ENCODE results near the gene DHRS1. TPM values are rescaled to one million over a fixed set of nuclear protein-coding genes. Genes with fewer than 3 reads are reported as not detected.
A peak's percentile ranks its signal among the peaks of the same experiment; 100 is the strongest.

DHRS1 gene
- total and polyA plus RNA-seq, 9 of the 15 experiments (the other 6 are each of a cell fraction or from before 2014, with no cell fraction given) = 7.3 to 33.6 (median 13.3) TPM

GRCh38 chr14:24317141-24317928 is 17.8 kb upstream of the DHRS1 start (continued):
- TF ChIP-seq AFF4 (CRISPR knock-in tag; IDR thresholded peaks at IDR 0.05) (no peak), DPF2 (IDR thresholded peaks at IDR 0.05) (peak; percentile 50; the same call in 1 of the 2 replicates), ARID1B (IDR thresholded peaks at IDR 0.05) (peak; percentile 58), HNRNPK (IDR thresholded peaks at IDR 0.05; ENCODE audit: low read depth, low read length, poor library complexity, severe bottlenecking) (no peak), XRCC3 (IDR thresholded peaks at IDR 0.05) (no peak), TBL1XR1 (IDR thresholded peaks at IDR 0.05; ENCODE audit: low read length in 2 of 2) (no peak), CTCF (IDR thresholded peaks at IDR 0.05 in 2 of 3, conservative IDR thresholded peaks at IDR 0.05 in 1 of 3; ENCODE audit: insufficient read depth in 2 of 3, low read depth in 1 of 3, low read length in 3 of 3) (no peak), ZNF398 (CRISPR knock-in tag; IDR thresholded peaks at IDR 0.05) (no peak), TRIM28 (IDR thresholded peaks at IDR 0.05) (no peak), HBP1 (CRISPR knock-in tag; IDR thresholded peaks at IDR 0.05) (no peak), CTBP1 (IDR thresholded peaks at IDR 0.05; ENCODE audit: borderline replicate concordance) (peak; percentile 54), JUND (IDR thresholded peaks at IDR 0.05; ENCODE audit: borderline replicate concordance, low read depth, low read length) (peak; percentile 86), JUND (tag; IDR thresholded peaks at IDR 0.05; ENCODE audit: borderline replicate concordance, low read depth, low read length) (peak; percentile 93; the same call in 2 of the 3 replicates), FOXP1 (CRISPR knock-in tag; IDR thresholded peaks at IDR 0.05) (no peak), ATF7 (IDR thresholded peaks at IDR 0.05) (peak; percentile 33; the same call in 1 of the 2 replicates), ETS1 (conservative IDR thresholded peaks at IDR 0.05; ENCODE audit: control insufficient read depth, low read depth, low read length) (no peak), CBX2 (IDR thresholded peaks at IDR 0.05; ENCODE audit: insufficient read depth, low read length, poor library complexity, severe bottlenecking) (no peak)

Measured in K562 (cell line).